DMS114 treated with DMSO at 0.1 percent for 48 hours (cell line): ENCODE data around the gene LRRC46.

Experiments
- DNase-seq: peaks from one replicate; lab custom pipeline; 2025; ENCODE audit not compliant: unreplicated experiment; lab: John Stamatoyannopoulos, UW

The LRRC46 gene

GRCh38 chr17:47850692-47851573, 19.5 kb downstream of the LRRC46 start, which contains the start of gene SP6:
Gene SP6 (minus strand): TSS chr17:47851163. CDS start chr17:47848429, 2,734 bp downstream.
- no peak for DNase-seq

GRCh38 chr17:47851764-47852112, 20.3 kb downstream of the LRRC46 start:
- no peak for DNase-seq

DNA sequence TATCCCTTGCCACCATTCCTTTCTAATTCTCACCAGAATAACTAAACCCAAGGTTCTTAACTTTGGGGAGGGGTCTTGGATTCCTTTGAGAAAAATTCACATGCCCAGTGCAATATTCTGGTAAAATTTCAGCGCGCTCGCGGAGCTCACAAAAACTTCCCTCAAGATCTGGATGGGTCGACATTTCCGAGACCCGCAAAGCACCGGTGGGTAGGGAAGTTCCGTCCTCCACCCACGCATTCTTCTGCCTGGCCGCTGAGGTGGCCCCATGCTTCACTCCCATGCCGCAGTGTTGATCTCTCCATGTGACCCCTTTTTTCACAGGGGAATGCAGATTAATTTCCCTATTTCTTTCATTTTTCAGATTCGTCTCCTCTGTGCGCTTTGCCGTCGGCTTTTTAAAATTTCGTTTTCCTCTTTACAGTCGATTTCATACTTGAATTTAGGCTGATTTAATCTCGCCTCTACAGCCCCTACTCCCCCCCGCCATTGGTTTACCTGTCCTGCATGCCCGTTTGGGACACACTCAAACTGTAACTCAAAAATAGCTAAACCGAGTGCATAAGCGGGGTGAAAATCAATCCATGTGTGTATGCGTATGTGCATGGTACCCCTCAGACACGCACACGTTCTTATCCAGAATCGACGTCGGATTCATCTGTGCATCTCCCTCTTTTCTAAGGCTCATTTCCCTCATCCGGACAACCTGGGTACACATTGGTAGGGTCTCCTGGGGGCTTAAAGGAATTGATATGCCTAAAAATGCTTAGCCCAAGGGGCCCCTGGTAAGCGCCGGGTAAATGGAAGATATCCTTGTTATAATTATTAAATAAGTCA, 20.9 kb downstream of the LRRC46 start:
- no peak for DNase-seq

DNA sequence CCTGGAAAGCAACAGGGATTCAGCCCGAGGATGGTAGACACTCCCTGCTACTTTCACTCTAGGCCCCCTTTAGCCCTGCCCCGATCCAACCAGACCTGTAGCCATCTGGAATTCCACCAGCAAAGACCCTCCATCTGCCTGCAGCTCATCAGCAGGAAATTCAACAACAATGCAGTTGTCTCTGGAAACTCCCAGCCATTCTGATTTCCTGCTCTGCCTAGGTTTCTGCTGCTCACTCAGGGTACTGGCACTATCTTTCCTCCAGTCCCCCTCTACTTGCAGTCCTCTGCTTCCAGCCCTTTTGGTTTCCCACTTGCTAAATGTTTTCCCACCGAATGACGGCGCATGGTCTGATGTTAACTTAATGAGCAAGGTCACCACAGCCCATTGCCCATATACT, 22.1 kb downstream of the LRRC46 start:
- no peak for DNase-seq

- DNase-seq = no peak
These were observed 24.3 kb downstream of the LRRC46 start for GRCh38 chr17:47855737-47856136.

GRCh38 chr17:47856830-47857229, 25.4 kb downstream of the LRRC46 start:
- no peak for DNase-seq

DNA sequence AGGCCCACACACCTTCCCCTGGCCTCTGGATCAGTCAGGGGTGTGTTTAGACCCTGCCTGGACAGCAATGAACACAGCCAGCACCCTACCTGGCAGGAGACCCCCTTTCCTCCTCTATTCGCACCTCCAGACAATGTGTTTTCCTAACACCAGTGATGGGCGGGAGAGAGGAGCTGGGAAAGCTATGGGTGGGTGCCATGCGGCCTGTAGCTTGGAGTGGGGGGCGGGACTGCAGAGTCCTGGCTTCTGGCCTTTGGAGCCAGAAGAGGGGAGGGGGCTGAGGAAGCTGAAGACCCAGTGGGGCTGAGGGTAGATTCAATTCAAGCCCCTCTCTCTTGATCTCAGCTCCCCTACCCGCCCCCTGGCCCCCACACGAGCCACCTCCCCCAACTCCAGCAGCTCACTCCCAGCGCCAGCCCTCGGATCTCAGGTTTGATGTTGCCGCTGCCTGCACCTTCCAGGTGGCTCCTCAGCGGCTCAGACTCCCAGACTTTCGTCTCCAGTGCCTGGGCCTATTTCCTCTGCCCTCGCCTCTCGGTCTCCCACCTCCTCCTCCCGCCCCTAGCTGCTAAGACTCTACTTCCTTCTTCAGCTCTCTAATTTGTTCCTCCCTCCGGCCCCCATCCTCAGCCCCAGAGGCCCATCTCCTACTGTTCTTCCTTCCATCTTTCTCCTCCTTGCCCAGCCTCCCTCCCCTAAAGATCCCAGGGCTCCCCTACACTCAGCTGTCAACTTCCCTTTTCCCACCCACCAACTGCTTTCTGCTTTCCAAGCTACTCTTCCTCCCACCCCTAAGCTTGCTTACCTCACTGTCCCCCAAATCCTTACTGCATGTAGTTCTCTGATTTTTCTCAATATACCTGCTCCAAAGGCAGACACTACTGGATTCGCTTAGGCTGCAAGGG, 26.3 kb downstream of the LRRC46 start:
- DNase-seq = no peak

DNA sequence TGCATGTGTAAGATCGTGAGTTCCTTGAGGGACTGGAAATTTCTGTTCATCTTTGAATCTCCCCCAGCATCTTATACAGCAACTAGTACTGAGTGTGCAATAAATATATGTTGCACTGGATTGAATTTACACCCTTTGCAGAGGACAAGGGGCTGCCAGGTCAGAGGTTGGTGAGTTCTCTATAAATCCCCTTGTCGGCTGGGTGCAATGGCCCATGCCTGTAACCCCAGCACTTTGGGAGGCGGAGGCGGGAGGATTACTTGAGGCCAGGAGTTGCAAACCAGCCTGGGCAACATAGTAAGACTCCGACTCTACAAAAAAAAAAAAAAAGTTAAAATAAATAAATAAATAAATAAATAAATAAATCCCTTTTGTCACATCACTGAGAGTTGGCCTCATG, 28.9 kb downstream of the LRRC46 start:
- no peak for DNase-seq

DNA sequence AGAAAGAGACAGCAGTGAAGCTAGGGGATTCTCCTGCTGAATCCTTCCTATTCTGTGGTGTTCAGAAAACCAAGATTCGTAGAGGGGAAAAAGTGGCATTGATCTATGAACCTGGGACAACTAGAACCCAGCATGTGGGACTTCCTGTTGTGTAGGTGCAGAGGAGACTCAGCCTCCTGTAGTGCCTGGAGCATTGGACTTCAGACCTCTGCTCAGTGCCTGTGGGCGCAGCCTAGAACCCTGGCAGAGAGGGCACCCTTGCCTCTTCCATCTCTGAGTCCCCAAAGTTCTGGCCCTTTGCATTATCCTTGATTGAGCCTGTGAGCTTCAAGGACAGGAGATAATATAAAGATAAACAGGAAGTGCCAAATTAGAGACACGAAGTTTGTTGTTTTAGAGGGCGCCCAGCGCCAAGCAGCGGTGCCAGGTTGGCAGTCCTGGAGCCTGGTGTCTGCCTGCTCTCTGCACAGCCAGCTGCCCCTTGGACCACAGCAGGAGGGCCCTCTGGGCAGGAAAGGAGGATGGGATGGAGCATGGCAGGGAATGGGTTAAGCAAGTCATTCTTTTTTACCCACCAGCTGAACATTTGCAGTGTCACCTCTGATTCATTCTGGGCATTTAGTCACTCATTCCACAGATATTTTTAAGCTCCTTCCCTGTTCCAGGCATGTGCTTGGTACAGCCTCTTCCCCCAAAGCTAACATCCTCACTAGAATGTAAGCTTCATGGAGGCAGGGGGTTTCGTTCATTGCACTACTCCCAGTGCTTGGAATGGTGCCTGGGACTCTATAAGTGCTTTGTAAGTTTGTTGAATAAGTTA, 31.4 kb downstream of the LRRC46 start:
- no peak for DNase-seq

DNA sequence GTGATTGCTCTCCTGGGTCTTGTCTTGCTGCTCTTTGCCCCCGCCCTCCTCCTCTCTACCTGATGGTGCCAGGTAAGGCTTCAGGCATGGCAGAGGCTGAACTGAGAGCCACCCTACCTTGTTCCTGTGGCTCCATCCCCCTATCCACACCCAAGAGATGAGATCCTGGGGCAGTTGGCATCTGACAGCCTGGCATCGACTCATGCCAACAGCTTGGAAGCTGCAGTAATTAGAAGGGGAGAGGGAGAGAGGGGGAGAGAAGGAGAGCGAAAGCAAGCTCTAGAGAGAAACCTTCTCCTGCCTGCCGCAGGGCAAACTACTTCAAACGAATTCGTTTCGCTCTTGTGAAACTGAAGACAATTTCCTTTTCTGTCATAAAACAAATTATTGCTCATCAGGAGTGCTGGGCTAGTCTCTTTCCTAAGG, 33.3 kb downstream of the LRRC46 start:
- DNase-seq = no peak

- DNase-seq = no peak
These were observed 35.5 kb downstream of the LRRC46 start for GRCh38 chr17:47866941-47867340.

GRCh38 chr17:47867813-47868533, 36.5 kb downstream of the LRRC46 start:
- DNase-seq = no peak

GRCh38 chr17:47869114-47869513, 37.6 kb downstream of the LRRC46 start:
- no peak for DNase-seq

GRCh38 chr17:47870056-47870455, 38.6 kb downstream of the LRRC46 start:
- DNase-seq = no peak

- no peak for DNase-seq
These were observed 39.6 kb downstream of the LRRC46 start for GRCh38 chr17:47871048-47871447.

DNA sequence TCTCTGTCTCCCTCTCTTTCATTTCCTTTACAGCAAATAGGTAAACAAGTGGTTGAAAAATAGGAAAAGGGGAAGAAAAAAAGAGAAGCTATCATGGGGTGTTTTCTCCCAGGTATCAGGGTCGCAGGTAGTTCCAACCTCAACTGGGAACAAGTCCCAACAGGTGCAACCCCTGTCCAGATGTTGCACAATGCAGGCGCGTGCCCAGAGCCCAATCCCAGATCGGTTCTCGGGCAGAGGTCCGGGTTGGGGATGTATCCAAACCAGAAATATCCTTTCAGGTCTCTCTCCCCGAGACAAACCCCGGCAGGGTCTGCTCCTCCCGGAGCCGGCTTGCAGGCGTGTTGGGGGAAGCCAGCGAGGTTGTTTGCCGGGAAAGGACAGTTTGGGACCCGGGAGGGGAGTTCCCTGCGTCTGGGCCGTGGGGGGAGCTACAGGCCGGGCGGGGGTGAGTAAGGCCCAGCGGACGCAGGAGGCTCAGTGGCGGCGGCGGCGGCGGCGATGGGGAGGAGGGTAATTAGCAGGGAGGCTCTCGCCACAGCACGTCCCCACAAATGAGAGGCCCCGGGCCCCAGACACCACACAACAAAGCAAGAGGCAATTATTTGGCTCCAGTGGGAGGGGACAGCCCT, 40.7 kb downstream of the LRRC46 start:
- DNase-seq = no peak

DNA sequence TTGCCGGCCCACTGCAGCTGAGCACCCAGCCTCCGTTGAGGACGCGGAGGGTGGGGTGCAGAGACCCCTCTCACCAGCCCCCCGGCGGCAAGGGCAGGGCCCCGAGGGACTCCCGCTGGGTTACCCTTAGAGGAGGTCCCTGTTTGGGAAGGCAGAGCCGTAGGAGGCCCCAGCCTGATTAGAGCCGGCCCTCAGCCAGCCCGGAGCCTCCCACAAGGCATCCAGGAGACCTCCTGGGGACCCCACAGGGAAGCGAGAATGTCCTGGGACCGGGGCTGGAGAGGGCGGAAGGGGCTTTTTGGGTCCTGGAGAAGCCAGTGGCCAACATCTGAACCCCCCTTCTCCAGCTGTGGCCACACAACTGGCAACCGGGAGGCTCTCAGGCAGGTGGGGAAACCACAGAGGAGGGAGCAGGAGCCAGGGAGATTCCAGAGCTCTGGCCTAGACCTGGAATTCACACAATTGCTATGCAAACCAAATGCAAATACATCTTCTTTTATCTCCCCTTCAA, 41.2 kb downstream of the LRRC46 start:
- DNase-seq = no peak

- DNase-seq = no peak
These were observed 42.0 kb downstream of the LRRC46 start for GRCh38 chr17:47873200-47874090.
